Endothelial cell (in vitro differentiated cells): ENCODE measurements around the gene PCDHGC4. TPM values are rescaled to one million over a fixed set of nuclear protein-coding genes. Genes with fewer than 3 reads are reported as not detected.

Experiments
- DNase-seq: peaks from one replicate; pipeline ENCODE4 v3.0.0; 2021; ENCODE audit warnings: low spot score
- H3K27ac Mint-ChIP-seq: one replicate; pipeline ENCODE4 v1.8.0; 2021; ENCODE audit warnings: mixed read lengths, inconsistent platforms; ENCODE audit not compliant: unreplicated experiment
- H3K27me3 Mint-ChIP-seq: one replicate; pipeline ENCODE4 v1.8.0; 2021; ENCODE audit warnings: mild to moderate bottlenecking, moderate library complexity, mixed read lengths, inconsistent platforms; ENCODE audit not compliant: unreplicated experiment
- H3K36me3 Mint-ChIP-seq: one replicate; pipeline ENCODE4 v1.8.0; 2021; ENCODE audit warnings: mild to moderate bottlenecking, low read depth, mixed read lengths, inconsistent platforms; ENCODE audit not compliant: unreplicated experiment
- H3K4me1 Mint-ChIP-seq: one replicate; pipeline ENCODE4 v1.8.0; 2021; ENCODE audit warnings: mild to moderate bottlenecking, mixed read lengths, inconsistent platforms; ENCODE audit not compliant: unreplicated experiment
- H3K4me3 Mint-ChIP-seq: one replicate; pipeline ENCODE4 v1.8.0; 2021; ENCODE audit warnings: mild to moderate bottlenecking, mixed read lengths, inconsistent platforms; ENCODE audit not compliant: unreplicated experiment
- H3K9me3 Mint-ChIP-seq: one replicate; pipeline ENCODE4 v1.8.0; 2021; ENCODE audit warnings: mixed read lengths, inconsistent platforms; ENCODE audit not compliant: unreplicated experiment
- CTCF ChIP-seq: fragments of 200-600 bp; sonication (generic); IDR thresholded peaks from one replicate; pipeline ENCODE4 v1.5.0; 2021; ENCODE audit warnings: antibody characterized with exemption; ENCODE audit not compliant: unreplicated experiment
- total RNA-seq: library from RNA; stranded (reverse); fragmentation: NEBNext Ultra II Directional; extraction: Animal tissue kit (Norgen Biotek cat#: 25700); gene quantifications from one replicate; pipeline ENCODE4 v1.2.1, GENCODE V29; 2021; ENCODE audit not compliant: unreplicated experiment

PCDHGC4 gene
- total RNA-seq, 1 donor from 2014 or later, result 3.5 TPM

- H3K27ac Mint-ChIP-seq, result no peak overlapping the region
- peaks cover 6% of the 10 kb centered on the region for H3K27me3 Mint-ChIP-seq
- H3K4me3 Mint-ChIP-seq, result peak overlapping the region; percentile 77
Observed at GRCh38 chr5:141529002-141529401, 44.2 kb downstream of the PCDHGC4 start.

GRCh38 chr5:141529873-141530272 lies 45.0 kb downstream of the PCDHGC4 start:
- no peak for DNase-seq
- Mint-ChIP-seq H3K9me3 (no peaks in the 10 kb centered on the region), H3K4me1 (peaks cover 8% of the 10 kb centered on the region), H3K36me3 (peaks cover 46% of the 10 kb centered on the region), H3K4me3 (no peak overlapping the region), H3K27ac (peak overlapping the region; percentile 65), H3K27me3 (peaks cover 6% of the 10 kb centered on the region)
- no peak for TF ChIP-seq CTCF

More at GRCh38 chr5:141529002-141529401, 44.2 kb downstream of the PCDHGC4 start:
- peaks cover 46% of the 10 kb centered on the region for H3K36me3 Mint-ChIP-seq
- no peak for DNase-seq
- no peak for TF ChIP-seq CTCF
- no peaks in the 10 kb centered on the region for H3K9me3 Mint-ChIP-seq
- H3K4me1 Mint-ChIP-seq, result peaks cover 7% of the 10 kb centered on the region

GRCh38 chr5:141532726-141533125 lies 47.9 kb downstream of the PCDHGC4 start:
- H3K4me1 Mint-ChIP-seq, result peaks cover 8% of the 10 kb centered on the region
- H3K36me3 Mint-ChIP-seq, result peaks cover 36% of the 10 kb centered on the region
- no peak for DNase-seq
- no peak for TF ChIP-seq CTCF
- H3K27ac Mint-ChIP-seq, result no peak overlapping the region
- no peaks in the 10 kb centered on the region for H3K9me3 Mint-ChIP-seq
- H3K27me3 Mint-ChIP-seq, result no peaks in the 10 kb centered on the region
- no peak overlapping the region for H3K4me3 Mint-ChIP-seq

DNA sequence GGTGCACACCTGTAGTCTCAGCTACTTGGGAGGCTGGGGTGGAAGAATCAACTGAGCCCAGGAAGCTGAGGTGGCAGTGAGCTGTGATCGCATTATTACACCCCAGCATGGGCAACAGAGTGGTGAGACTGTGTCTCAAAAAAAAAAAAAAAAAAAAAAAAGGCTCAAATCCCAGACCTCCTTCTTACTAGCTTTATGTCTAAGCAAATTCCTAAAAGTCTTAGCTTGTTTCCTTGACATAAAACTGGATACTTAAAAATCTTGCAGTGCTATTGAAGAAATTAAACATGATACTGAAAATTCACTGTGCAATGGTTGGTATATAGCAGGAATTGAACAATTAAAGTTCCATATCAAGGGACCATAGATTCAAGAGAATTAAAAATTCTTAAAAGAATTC lies 49.1 kb downstream of the PCDHGC4 start:
- H3K36me3 Mint-ChIP-seq, result peaks cover 24% of the 10 kb centered on the region

More for the DNA sequence above, 49.1 kb downstream of the PCDHGC4 start:
- Mint-ChIP-seq H3K4me1 (peaks cover 8% of the 10 kb centered on the region), H3K27me3 (no peaks in the 10 kb centered on the region), H3K9me3 (no peaks in the 10 kb centered on the region), H3K4me3 (no peak overlapping the region), H3K27ac (no peak overlapping the region)
- TF ChIP-seq CTCF, result no peak
- no peak for DNase-seq
